DND-41 (cell line): ENCODE measurements around the gene INPP5E.

ENCODE experiments used
- ATAC-seq: fragments of 200-7000 bp; cut with Tn5 transposase; 3 replicates; pipeline ENCODE4 v1.9.1; 2021; ENCODE audit warnings: low read depth; ENCODE audit not compliant: insufficient read depth
- DNase-seq: peaks from one replicate; pipeline ENCODE4 v3.0.0-alpha.2; 2020
- H2AFZ ChIP-seq: 2 replicates; pipeline ENCODE4 v1.6.0; 2012; ENCODE audit warnings: low read depth, low read length
- H3K27ac ChIP-seq: 2 replicates; pipeline ENCODE4 v1.5.1; 2012; ENCODE audit warnings: low read length, inconsistent platforms
- H3K27me3 ChIP-seq: fragments of 200-600 bp; sonication (generic); 2 replicates; pipeline ENCODE4 v1.6.0; 2012; ENCODE audit warnings: low read length, mild to moderate bottlenecking, inconsistent platforms; ENCODE audit not compliant: insufficient read depth, poor library complexity
- H3K36me3 ChIP-seq: 2 replicates; pipeline ENCODE4 v1.5.1; 2012; ENCODE audit warnings: low read length, inconsistent platforms; ENCODE audit not compliant: insufficient read depth
- H3K4me1 ChIP-seq: 2 replicates; pipeline ENCODE4 v1.5.1; 2012; ENCODE audit warnings: mild to moderate bottlenecking, low read length; ENCODE audit not compliant: insufficient read depth
- H3K4me2 ChIP-seq: 2 replicates; pipeline ENCODE4 v1.6.0; 2012; ENCODE audit warnings: mild to moderate bottlenecking, moderate library complexity, low read length, inconsistent platforms; ENCODE audit not compliant: insufficient read depth
- H3K4me3 ChIP-seq, 2 experiments: fragments of 200-600 bp in 1 of 2; shearing (Covaris generic) in 1 of 2; 2 replicates each; pipeline ENCODE4 v1.5.1; 2012 to 2016; ENCODE audit warnings: inconsistent platforms in 2 of 2, low read length in 2 of 2, mild to moderate bottlenecking in 2 of 2, low read depth in 1 of 2, moderate library complexity in 1 of 2
- H3K79me2 ChIP-seq: 2 replicates; pipeline ENCODE4 v1.6.0; 2012; ENCODE audit warnings: low read length, inconsistent platforms; ENCODE audit not compliant: insufficient read depth
- H3K9ac ChIP-seq: 2 replicates; pipeline ENCODE4 v1.6.0; 2012; ENCODE audit warnings: low read depth, mild to moderate bottlenecking, inconsistent platforms, low read length, moderate library complexity
- H3K9me3 ChIP-seq: 2 replicates; pipeline ENCODE4 v1.5.1; 2012; ENCODE audit warnings: low read length, moderate library complexity, mild to moderate bottlenecking, inconsistent platforms; ENCODE audit not compliant: insufficient read depth, severe bottlenecking
- H4K20me1 ChIP-seq: 2 replicates; pipeline ENCODE4 v1.6.0; 2012; ENCODE audit warnings: low read length; ENCODE audit not compliant: insufficient read depth
- EZH2 ChIP-seq: IDR thresholded peaks from 3 replicates; pipeline ENCODE4 v1.6.1; 2012; ENCODE audit warnings: borderline replicate concordance, low read depth, mild to moderate bottlenecking, moderate library complexity, low read length, inconsistent platforms; ENCODE audit not compliant: severe bottlenecking
- TF ChIP-seq, protein P1 (sequence below): IDR thresholded peaks from 2 replicates; pipeline ENCODE4 v1.5.1; 2012; ENCODE audit warnings: borderline replicate concordance, low read length, moderate library complexity, mild to moderate bottlenecking; ENCODE audit not compliant: poor library complexity, severe bottlenecking; ENCODE audit errors: extremely low read depth

INPP5E gene

DNA sequence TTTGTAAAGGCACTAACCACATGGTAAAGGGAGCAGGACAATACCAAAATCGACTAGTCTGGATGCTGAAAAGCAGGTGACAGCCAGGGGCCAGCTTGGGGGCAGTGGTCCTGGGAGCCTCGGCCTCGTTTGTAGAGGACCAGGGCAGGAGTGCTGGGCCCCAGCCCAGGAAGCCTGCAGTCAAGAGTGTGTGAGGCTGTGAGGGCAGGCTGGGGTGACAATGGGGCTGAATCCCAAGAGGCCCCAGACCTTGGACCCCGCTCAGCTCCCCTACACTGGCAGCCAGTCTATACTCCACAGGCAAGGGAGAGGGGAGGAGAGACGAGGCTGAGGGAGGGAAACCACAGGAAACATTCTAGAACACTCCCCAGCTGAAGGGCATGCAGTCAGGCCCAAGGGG, 2.6 kb upstream of the INPP5E start:
- TF ChIP-seq EZH2, result no peak
- TF ChIP-seq, protein P1, sequence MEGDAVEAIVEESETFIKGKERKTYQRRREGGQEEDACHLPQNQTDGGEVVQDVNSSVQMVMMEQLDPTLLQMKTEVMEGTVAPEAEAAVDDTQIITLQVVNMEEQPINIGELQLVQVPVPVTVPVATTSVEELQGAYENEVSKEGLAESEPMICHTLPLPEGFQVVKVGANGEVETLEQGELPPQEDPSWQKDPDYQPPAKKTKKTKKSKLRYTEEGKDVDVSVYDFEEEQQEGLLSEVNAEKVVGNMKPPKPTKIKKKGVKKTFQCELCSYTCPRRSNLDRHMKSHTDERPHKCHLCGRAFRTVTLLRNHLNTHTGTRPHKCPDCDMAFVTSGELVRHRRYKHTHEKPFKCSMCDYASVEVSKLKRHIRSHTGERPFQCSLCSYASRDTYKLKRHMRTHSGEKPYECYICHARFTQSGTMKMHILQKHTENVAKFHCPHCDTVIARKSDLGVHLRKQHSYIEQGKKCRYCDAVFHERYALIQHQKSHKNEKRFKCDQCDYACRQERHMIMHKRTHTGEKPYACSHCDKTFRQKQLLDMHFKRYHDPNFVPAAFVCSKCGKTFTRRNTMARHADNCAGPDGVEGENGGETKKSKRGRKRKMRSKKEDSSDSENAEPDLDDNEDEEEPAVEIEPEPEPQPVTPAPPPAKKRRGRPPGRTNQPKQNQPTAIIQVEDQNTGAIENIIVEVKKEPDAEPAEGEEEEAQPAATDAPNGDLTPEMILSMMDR, result no peak
- no peak for ATAC-seq
- Histone ChIP-seq H3K27ac (no peak overlapping the region), H3K9ac (no peak overlapping the region), H3K79me2 (peaks cover 24% of the 10 kb centered on the region), H4K20me1 (peaks cover 31% of the 10 kb centered on the region), H3K4me1 (peaks cover 24% of the 10 kb centered on the region), H3K9me3 (no peaks in the 10 kb centered on the region), H3K4me3 (no peak overlapping the region), H3K4me2 (no peak overlapping the region), H2AFZ (no peak overlapping the region), H3K27me3 (no peaks in the 10 kb centered on the region), H3K36me3 (peaks cover 64% of the 10 kb centered on the region)
- no peak for DNase-seq

DNA sequence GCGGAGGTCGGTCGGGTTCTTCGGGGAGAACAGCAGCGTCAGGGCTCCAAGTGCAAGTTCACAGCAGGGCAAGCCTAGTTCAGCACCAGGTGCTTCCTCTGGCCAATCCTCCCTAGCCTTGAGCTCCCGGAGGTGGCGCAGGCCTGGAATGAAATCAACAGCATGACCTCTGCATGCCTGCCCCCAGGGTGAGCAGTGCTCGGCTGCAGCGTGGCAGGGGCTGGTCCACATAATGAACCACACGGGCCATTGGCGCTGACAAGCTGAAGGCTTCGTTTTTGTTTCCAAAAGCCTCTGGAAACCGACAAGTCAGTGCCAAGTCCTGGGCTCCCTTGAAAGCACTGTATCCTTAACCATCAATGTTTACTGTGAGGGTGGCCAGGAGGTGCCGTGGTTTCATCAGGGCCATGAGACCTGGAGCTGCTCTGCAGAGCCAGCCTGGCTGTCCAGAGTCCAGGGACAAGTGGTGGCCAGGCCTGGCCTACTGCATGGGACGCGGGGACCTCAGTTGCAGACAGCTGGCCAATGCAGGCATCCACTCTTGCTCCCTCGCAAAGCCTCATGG, 2.1 kb upstream of the INPP5E start:
- Histone ChIP-seq H4K20me1 (peaks cover 35% of the 10 kb centered on the region), H3K9ac (no peak overlapping the region)

DNA sequence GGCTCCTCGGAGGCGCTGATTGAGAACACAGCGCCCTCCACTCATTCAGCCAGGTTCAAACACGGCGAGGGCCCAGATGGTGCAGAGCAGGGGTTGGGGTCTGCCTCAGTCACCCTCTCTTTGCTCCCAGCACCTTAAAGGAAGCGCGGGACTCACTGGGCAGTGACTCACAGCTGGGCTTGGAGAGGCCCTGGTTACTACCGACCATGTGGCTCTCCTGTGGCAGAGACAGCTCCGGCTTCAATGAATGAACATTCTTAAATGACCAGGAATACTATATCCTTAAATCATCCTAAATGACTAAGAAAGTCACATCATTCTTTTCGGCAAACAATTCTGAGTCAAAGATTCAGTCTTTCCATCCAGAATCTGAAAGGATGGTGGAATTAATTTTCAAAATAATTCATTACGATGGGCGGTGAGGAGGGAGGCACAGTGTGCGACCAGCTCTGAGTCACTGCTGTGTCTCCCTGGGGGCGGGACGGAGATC, 1.6 kb upstream of the INPP5E start:
- DNase-seq, result no peak
- peaks cover 34% of the 10 kb centered on the region for H3K79me2 ChIP-seq
- H3K4me3 ChIP-seq, result no peak overlapping the region
- peaks cover 33% of the 10 kb centered on the region for H3K4me1 ChIP-seq
- H3K4me2 ChIP-seq, result no peak overlapping the region
- peaks cover 40% of the 10 kb centered on the region for H4K20me1 ChIP-seq
- H3K9me3 ChIP-seq, result no peaks in the 10 kb centered on the region
- H3K27me3 ChIP-seq, result no peaks in the 10 kb centered on the region
- no peak overlapping the region for H2AFZ ChIP-seq
- ATAC-seq, result no peak
- H3K36me3 ChIP-seq, result peaks cover 62% of the 10 kb centered on the region
- no peak overlapping the region for H3K9ac ChIP-seq
- no peak overlapping the region for H3K27ac ChIP-seq
- TF ChIP-seq, protein P1, result no peak
- no peak for TF ChIP-seq EZH2

More for the DNA sequence above, 2.1 kb upstream of the INPP5E start:
- no peak for DNase-seq
- Histone ChIP-seq H3K27ac (no peak overlapping the region), H3K9me3 (no peaks in the 10 kb centered on the region), H2AFZ (no peak overlapping the region), H3K4me2 (no peak overlapping the region), H3K4me3 (no peak overlapping the region), H3K79me2 (peaks cover 29% of the 10 kb centered on the region), H3K36me3 (peaks cover 63% of the 10 kb centered on the region), H3K4me1 (peaks cover 29% of the 10 kb centered on the region), H3K27me3 (no peaks in the 10 kb centered on the region)
- no peak for ATAC-seq
- TF ChIP-seq EZH2, result no peak
- TF ChIP-seq, protein P1, result no peak
